Measurements from ENCODE around the gene CAP2. TPM values are rescaled to one million over a fixed set of nuclear protein-coding genes. Genes with fewer than 3 reads are reported as not detected.

CAP2 gene
- total RNA-seq, 2 experiments from 2014 or later = not detected

GRCh38 chr6:17501982-17502704, 108.7 kb downstream of the CAP2 start:
- POLR2A ChIA-PET = no interaction called here
- no peak for ATAC-seq
- no peaks in the 10 kb centered on the region for H3K4me1 Mint-ChIP-seq (ENCODE audit: low read depth)
- H3K27me3 Mint-ChIP-seq (ENCODE audit: low read depth) = peaks cover 2% of the 10 kb centered on the region
- no peak overlapping the region for H3K27ac Mint-ChIP-seq
- H3K9me3 Mint-ChIP-seq (ENCODE audit: insufficient read depth) = no peaks in the 10 kb centered on the region
- H3K36me3 Mint-ChIP-seq (ENCODE audit: low read depth) = no peaks in the 10 kb centered on the region
- no peak overlapping the region for H3K4me3 Mint-ChIP-seq
- CTCF ChIA-PET = no interaction called here
- no peak for DNase-seq

GRCh38 chr6:17503051-17503450, 109.7 kb downstream of the CAP2 start:
- DNase-seq (no peak), ATAC-seq (no peak)
- ChIA-PET CTCF (no interaction called here), POLR2A (no interaction called here)
- Mint-ChIP-seq H3K27ac (no peak overlapping the region), H3K27me3 (ENCODE audit: low read depth) (peaks cover 2% of the 10 kb centered on the region), H3K4me3 (no peak overlapping the region), H3K36me3 (ENCODE audit: low read depth) (no peaks in the 10 kb centered on the region), H3K4me1 (ENCODE audit: low read depth) (no peaks in the 10 kb centered on the region), H3K9me3 (ENCODE audit: insufficient read depth) (no peaks in the 10 kb centered on the region)

GRCh38 chr6:17504005-17504404, 110.6 kb downstream of the CAP2 start:
- no peaks in the 10 kb centered on the region for H3K9me3 Mint-ChIP-seq (ENCODE audit: insufficient read depth)

GRCh38 chr6:17505062-17505476, 111.7 kb downstream of the CAP2 start:
- ATAC-seq (no peak), DNase-seq (no peak)
- CTCF ChIA-PET = interaction anchor here (1.2 to 1.9 kb wide), 3 partner anchors 14 to 299 kb away, joined by 3 to 5 read pairs (median 4); no protein-coding TSS in a partner anchor
- Mint-ChIP-seq H3K4me3 (no peak overlapping the region), H3K27ac (no peak overlapping the region), H3K4me1 (ENCODE audit: low read depth) (no peaks in the 10 kb centered on the region), H3K36me3 (ENCODE audit: low read depth) (no peaks in the 10 kb centered on the region), H3K9me3 (ENCODE audit: insufficient read depth) (no peaks in the 10 kb centered on the region), H3K27me3 (ENCODE audit: low read depth) (peaks cover 2% of the 10 kb centered on the region)
- POLR2A ChIA-PET = interaction anchor here (1.6 kb wide), 1 partner anchor 10 kb away, joined by 3 read pairs; no protein-coding TSS in a partner anchor

More at GRCh38 chr6:17504005-17504404, 110.6 kb downstream of the CAP2 start:
- no peak for ATAC-seq
- Mint-ChIP-seq H3K4me3 (no peak overlapping the region), H3K27ac (no peak overlapping the region), H3K36me3 (ENCODE audit: low read depth) (no peaks in the 10 kb centered on the region), H3K27me3 (ENCODE audit: low read depth) (peaks cover 2% of the 10 kb centered on the region), H3K4me1 (ENCODE audit: low read depth) (no peaks in the 10 kb centered on the region)
- POLR2A ChIA-PET = interaction anchor here (1.6 kb wide), 1 partner anchor 11 kb away, joined by 3 read pairs; no protein-coding TSS in a partner anchor
- no peak for DNase-seq
- CTCF ChIA-PET = interaction anchor here (1.6 kb wide), 1 partner anchor 49 kb away, joined by 3 read pairs; no protein-coding TSS in a partner anchor

GRCh38 chr6:17505767-17506280, 112.4 kb downstream of the CAP2 start:
- H3K27ac Mint-ChIP-seq = no peak overlapping the region
- no peaks in the 10 kb centered on the region for H3K36me3 Mint-ChIP-seq (ENCODE audit: low read depth)
- H3K4me3 Mint-ChIP-seq = no peak overlapping the region
- ATAC-seq (no peak), DNase-seq (no peak)
- ChIA-PET POLR2A (no interaction called here), CTCF (interaction anchor here (1.9 kb wide), 1 partner anchor 14 kb away, joined by 4 read pairs; no protein-coding TSS in a partner anchor)
- H3K27me3 Mint-ChIP-seq (ENCODE audit: low read depth) = peaks cover 2% of the 10 kb centered on the region
- H3K4me1 Mint-ChIP-seq (ENCODE audit: low read depth) = no peaks in the 10 kb centered on the region
- no peaks in the 10 kb centered on the region for H3K9me3 Mint-ChIP-seq (ENCODE audit: insufficient read depth)

GRCh38 chr6:17506531-17506930, 113.1 kb downstream of the CAP2 start:
- Mint-ChIP-seq H3K4me3 (no peak overlapping the region), H3K4me1 (ENCODE audit: low read depth) (no peaks in the 10 kb centered on the region), H3K36me3 (ENCODE audit: low read depth) (no peaks in the 10 kb centered on the region), H3K9me3 (ENCODE audit: insufficient read depth) (no peaks in the 10 kb centered on the region), H3K27me3 (ENCODE audit: low read depth) (peaks cover 2% of the 10 kb centered on the region), H3K27ac (no peak overlapping the region)
- ChIA-PET CTCF (interaction anchor here (1.9 kb wide), 1 partner anchor 15 kb away, joined by 4 read pairs; no protein-coding TSS in a partner anchor), POLR2A (no interaction called here)
- DNase-seq = no peak
- no peak for ATAC-seq

- DNase-seq (no peak), ATAC-seq (no peak)
- H3K27me3 Mint-ChIP-seq (ENCODE audit: low read depth) = peaks cover 2% of the 10 kb centered on the region
- no peaks in the 10 kb centered on the region for H3K4me1 Mint-ChIP-seq (ENCODE audit: low read depth)
- H3K27ac Mint-ChIP-seq = no peak overlapping the region
- CTCF ChIA-PET = no interaction called here
- no peaks in the 10 kb centered on the region for H3K36me3 Mint-ChIP-seq (ENCODE audit: low read depth)
- H3K4me3 Mint-ChIP-seq = no peak overlapping the region
- POLR2A ChIA-PET = no interaction called here
- H3K9me3 Mint-ChIP-seq (ENCODE audit: insufficient read depth) = no peaks in the 10 kb centered on the region
Measured at GRCh38 chr6:17506962-17507361, 113.6 kb downstream of the CAP2 start.

- ChIA-PET POLR2A (no interaction called here), CTCF (no interaction called here)
- H3K36me3 Mint-ChIP-seq (ENCODE audit: low read depth) = no peaks in the 10 kb centered on the region
- H3K27me3 Mint-ChIP-seq (ENCODE audit: low read depth) = no peaks in the 10 kb centered on the region
- DNase-seq (no peak), ATAC-seq (no peak)
- no peak overlapping the region for H3K4me3 Mint-ChIP-seq
- H3K9me3 Mint-ChIP-seq (ENCODE audit: insufficient read depth) = no peaks in the 10 kb centered on the region
- H3K27ac Mint-ChIP-seq = no peak overlapping the region
- H3K4me1 Mint-ChIP-seq (ENCODE audit: low read depth) = no peaks in the 10 kb centered on the region
Measured at GRCh38 chr6:17511084-17511483, 117.7 kb downstream of the CAP2 start.

GRCh38 chr6:17511580-17511979, 118.2 kb downstream of the CAP2 start:
- Mint-ChIP-seq H3K4me1 (ENCODE audit: low read depth) (no peaks in the 10 kb centered on the region), H3K4me3 (no peak overlapping the region), H3K9me3 (ENCODE audit: insufficient read depth) (no peaks in the 10 kb centered on the region), H3K27ac (no peak overlapping the region), H3K36me3 (ENCODE audit: low read depth) (no peaks in the 10 kb centered on the region), H3K27me3 (ENCODE audit: low read depth) (no peaks in the 10 kb centered on the region)
- CTCF ChIA-PET = no interaction called here
- no peak for DNase-seq
- ATAC-seq = no peak
- POLR2A ChIA-PET = no interaction called here

- Mint-ChIP-seq H3K9me3 (ENCODE audit: insufficient read depth) (no peaks in the 10 kb centered on the region), H3K27ac (no peak overlapping the region), H3K4me1 (ENCODE audit: low read depth) (no peaks in the 10 kb centered on the region), H3K27me3 (ENCODE audit: low read depth) (no peaks in the 10 kb centered on the region), H3K36me3 (ENCODE audit: low read depth) (no peaks in the 10 kb centered on the region), H3K4me3 (no peak overlapping the region)
- DNase-seq (no peak), ATAC-seq (no peak)
- POLR2A ChIA-PET = no interaction called here
- CTCF ChIA-PET = no interaction called here
Measured at GRCh38 chr6:17519120-17519519, 125.7 kb downstream of the CAP2 start.

GRCh38 chr6:17525637-17526036, 132.2 kb downstream of the CAP2 start:
- H3K4me3 Mint-ChIP-seq = no peak overlapping the region
- ATAC-seq (no peak), DNase-seq (no peak)
- H3K4me1 Mint-ChIP-seq (ENCODE audit: low read depth) = no peaks in the 10 kb centered on the region
- no peaks in the 10 kb centered on the region for H3K36me3 Mint-ChIP-seq (ENCODE audit: low read depth)
- ChIA-PET POLR2A (no interaction called here), CTCF (interaction anchor here (0.6 kb wide), 1 partner anchor 1744 kb away, joined by 3 read pairs; no protein-coding TSS in a partner anchor)
- H3K9me3 Mint-ChIP-seq (ENCODE audit: insufficient read depth) = no peaks in the 10 kb centered on the region
- no peaks in the 10 kb centered on the region for H3K27me3 Mint-ChIP-seq (ENCODE audit: low read depth)
- no peak overlapping the region for H3K27ac Mint-ChIP-seq

GRCh38 chr6:17527076-17527475, 133.7 kb downstream of the CAP2 start:
- H3K27ac Mint-ChIP-seq = no peak overlapping the region
- no peak for ATAC-seq

More at GRCh38 chr6:17527076-17527475, 133.7 kb downstream of the CAP2 start:
- ChIA-PET CTCF (no interaction called here), POLR2A (no interaction called here)
- no peak for DNase-seq
- Mint-ChIP-seq H3K4me3 (no peak overlapping the region), H3K27me3 (ENCODE audit: low read depth) (peaks cover 4% of the 10 kb centered on the region), H3K9me3 (ENCODE audit: insufficient read depth) (no peaks in the 10 kb centered on the region), H3K36me3 (ENCODE audit: low read depth) (no peaks in the 10 kb centered on the region), H3K4me1 (ENCODE audit: low read depth) (no peaks in the 10 kb centered on the region)

Data from activated CD8-positive, alpha-beta T cell treated with anti-CD3 and anti-CD28 coated beads, Interleukin-2, amount 10 ng/mL, durations not matched to agents 7 days and 5 days (primary cell).